AG04450 (cell line): Measurements from ENCODE around the gene SIGLEC14. TPM values are rescaled to one million over a fixed set of nuclear protein-coding genes. Genes with fewer than 3 reads are reported as not detected.

Source experiments
- CTCF ChIA-PET: fragments of 300-600, 350-600 bp; formaldehyde crosslinking; extraction: SDS; loops from one replicate; lab custom pipeline; 2022; ENCODE audit warnings: antibody characterized with exemption, inconsistent platforms; lab: Charles Lee
- POLR2A ChIA-PET: fragments of 350-600 bp; formaldehyde crosslinking; extraction: SDS; loops from one replicate; lab custom pipeline; 2021; ENCODE audit warnings: antibody characterized with exemption, inconsistent platforms; lab: Yijun Ruan, JAX
- DNase-seq: peaks from one replicate; pipeline ENCODE4 v3.0.0-alpha.2; 2011; ENCODE audit warnings: low read depth, low spot score
- H3K27ac ChIP-seq: one replicate; pipeline ENCODE4 v1.5.1; 2012; ENCODE audit warnings: low read depth, low read length, control low read depth
- H3K27me3 ChIP-seq: one replicate; pipeline ENCODE4 v1.6.0; 2012; ENCODE audit warnings: low read length; ENCODE audit not compliant: control insufficient read depth, insufficient read depth
- H3K4me3 ChIP-seq: 2 replicates; pipeline ENCODE4 v1.5.1; 2011; ENCODE audit warnings: mild to moderate bottlenecking, low read depth, low read length, control low read depth
- H3K9me3 ChIP-seq: 2 replicates; pipeline ENCODE4 v1.5.1; 2012; ENCODE audit warnings: low read length; ENCODE audit not compliant: control insufficient read depth, insufficient read depth
- CTCF ChIP-seq: IDR thresholded peaks from 2 replicates; pipeline ENCODE4 v1.5.1; 2011; ENCODE audit warnings: low read depth, low read length, control low read depth, inconsistent platforms
- polyA plus RNA-seq: library from polyadenylated mRNA; depleted of rRNA; stranded (reverse); fragments of >200 nt; gene quantifications from 2 replicates; pipeline ENCODE4 v1.2.3, GENCODE V29; 2011

The SIGLEC14 gene
- polyA plus RNA-seq, 1 experiment = not detected

GRCh38 chr19:51607077-51607476, 39.5 kb downstream of the SIGLEC14 start:
- Histone ChIP-seq H3K9me3 (no peaks in the 10 kb centered on the region; the same call in 1 of the 2 replicates), H3K27me3 (peaks cover 4% of the 10 kb centered on the region), H3K4me3 (no peak overlapping the region), H3K27ac (no peak overlapping the region)
- POLR2A ChIA-PET = no interaction called here
- no peak for DNase-seq
- CTCF ChIA-PET = interaction anchor here (0.9 to 3.5 kb wide), 3 partner anchors 44 to 53 kb away, joined by 3 to 23 read pairs (median 19); no protein-coding TSS in a partner anchor
- TF ChIP-seq CTCF = no peak

- no peak overlapping the region for H3K27ac ChIP-seq
- DNase-seq = no peak
- ChIA-PET POLR2A (no interaction called here), CTCF (interaction anchor here (0.6 to 2.2 kb wide), 2 partner anchors 164 to 175 kb away, joined by 4 to 7 read pairs; no protein-coding TSS in a partner anchor)
- H3K4me3 ChIP-seq = no peak overlapping the region
- peaks cover 14% of the 10 kb centered on the region for H3K27me3 ChIP-seq
- TF ChIP-seq CTCF = no peak
- H3K9me3 ChIP-seq = peaks cover 8% of the 10 kb centered on the region; the same call in 1 of the 2 replicates
Measured at GRCh38 chr19:51602189-51602854, 44.3 kb downstream of the SIGLEC14 start.

- no peak for DNase-seq
- no peak overlapping the region for H3K27ac ChIP-seq
- no peak for TF ChIP-seq CTCF
- H3K9me3 ChIP-seq = peaks cover 8% of the 10 kb centered on the region; the same call in 1 of the 2 replicates
- no peak overlapping the region for H3K4me3 ChIP-seq
- peaks cover 14% of the 10 kb centered on the region for H3K27me3 ChIP-seq
- POLR2A ChIA-PET = no interaction called here
- CTCF ChIA-PET = no interaction called here
Measured at GRCh38 chr19:51600940-51601580, 45.6 kb downstream of the SIGLEC14 start.

GRCh38 chr19:51599084-51599483, 47.5 kb downstream of the SIGLEC14 start:
- no peak overlapping the region for H3K27ac ChIP-seq
- TF ChIP-seq CTCF = no peak
- no peak overlapping the region for H3K4me3 ChIP-seq
- POLR2A ChIA-PET = no interaction called here
- H3K27me3 ChIP-seq = peaks cover 14% of the 10 kb centered on the region
- H3K9me3 ChIP-seq = peaks cover 8% of the 10 kb centered on the region; the same call in 1 of the 2 replicates
- CTCF ChIA-PET = interaction anchor here (1.3 kb wide), 1 partner anchor 58 kb away, joined by 4 read pairs; no protein-coding TSS in a partner anchor
- no peak for DNase-seq
